Stimulated activated CD4-positive, alpha-beta T cell treated with anti-CD3 and anti-CD28 coated beads, Interleukin-2, amount 100 ng/mL, for 24 hours (primary cell): ENCODE data around the gene FURIN.
"Not testable (repeated sequence)": the region's sequence is repeated elsewhere in the genome, so short reads cannot be mapped to it uniquely, and the experiment has no call there.

Experiments used
- DNase-seq, 2 donors: peaks; one replicate each; pipeline ENCODE4 v3.0.0-alpha.2; 2020

The FURIN gene

GRCh38 chr15:90883976-90884718 lies 15.8 kb downstream of the FURIN start, which contains the start of gene FES:
TSS of gene FES (plus strand) at chr15:90884504. CDS start at chr15:90885046, 542 bp downstream.
- peak in 1 of 2 donors; percentile 30 for DNase-seq

GRCh38 chr15:90884719-90885431 lies 16.5 kb downstream of the FURIN start:
- no peak for DNase-seq

- DNase-seq = peak; percentile 87 to 91
Measured at GRCh38 chr15:90885432-90886290, 17.3 kb downstream of the FURIN start.

- DNase-seq = no peak
Measured at GRCh38 chr15:90886291-90886614, 17.9 kb downstream of the FURIN start.

GRCh38 chr15:90887037-90887481 lies 18.7 kb downstream of the FURIN start:
- no peak for DNase-seq

GRCh38 chr15:90889313-90889730 lies 20.9 kb downstream of the FURIN start:
- no peak for DNase-seq

- no peak for DNase-seq
Measured at GRCh38 chr15:90889736-90890456, 21.5 kb downstream of the FURIN start.

GRCh38 chr15:90890839-90891238 lies 22.5 kb downstream of the FURIN start:
- DNase-seq = no peak

- DNase-seq = no peak
Measured at GRCh38 chr15:90891346-90891949, 23.1 kb downstream of the FURIN start.

GRCh38 chr15:90892023-90892422 lies 23.6 kb downstream of the FURIN start:
- DNase-seq = no peak

- DNase-seq = no peak
Measured at GRCh38 chr15:90892498-90893174, 24.2 kb downstream of the FURIN start.

- DNase-seq = peak in 1 of 2 donors; percentile 35
Measured at GRCh38 chr15:90893175-90894090, 25.0 kb downstream of the FURIN start.

- no peak for DNase-seq
Measured at GRCh38 chr15:90895571-90896117, 27.3 kb downstream of the FURIN start.

GRCh38 chr15:90897131-90897655 lies 28.8 kb downstream of the FURIN start:
- DNase-seq = not testable (repeated sequence)

GRCh38 chr15:90901175-90902039 lies 33.0 kb downstream of the FURIN start:
- DNase-seq = no peak

GRCh38 chr15:90902040-90902839 lies 33.9 kb downstream of the FURIN start:
- DNase-seq = peak; percentile 74 to 75

- peak; percentile 81 to 87 for DNase-seq
Measured at GRCh38 chr15:90902840-90903732, 34.7 kb downstream of the FURIN start, which contains the start of gene MAN2A2. TSS of gene MAN2A2 (plus strand) at chr15:90903302. CDS start at chr15:90904208, 906 bp downstream.
